ENCODE data around the gene GPR137B. TPM values are rescaled to one million over a fixed set of nuclear protein-coding genes. Genes with fewer than 3 reads are reported as not detected.
A peak's percentile ranks its signal among the peaks of the same experiment; 100 is the strongest.

The GPR137B gene, protein sequence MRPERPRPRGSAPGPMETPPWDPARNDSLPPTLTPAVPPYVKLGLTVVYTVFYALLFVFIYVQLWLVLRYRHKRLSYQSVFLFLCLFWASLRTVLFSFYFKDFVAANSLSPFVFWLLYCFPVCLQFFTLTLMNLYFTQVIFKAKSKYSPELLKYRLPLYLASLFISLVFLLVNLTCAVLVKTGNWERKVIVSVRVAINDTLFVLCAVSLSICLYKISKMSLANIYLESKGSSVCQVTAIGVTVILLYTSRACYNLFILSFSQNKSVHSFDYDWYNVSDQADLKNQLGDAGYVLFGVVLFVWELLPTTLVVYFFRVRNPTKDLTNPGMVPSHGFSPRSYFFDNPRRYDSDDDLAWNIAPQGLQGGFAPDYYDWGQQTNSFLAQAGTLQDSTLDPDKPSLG
- total RNA-seq (2021; fragmentation: NEBNext Ultra II Directional; extraction: Animal tissue kit (Norgen Biotek cat#: 25700)) (7.4 and 7.7 TPM in 2 replicates), polyA plus RNA-seq (2011; rRNA removed) (6.4 and 6.9 TPM in 2 replicates), polyA minus RNA-seq (2011; rRNA and poly(A)+ RNA removed) (6.5 and 7.5 TPM in 2 replicates)
- polyA plus RNA-seq (2011; cell fraction: cytosol; rRNA removed) = 3.8 TPM
- 17.5 TPM for polyA plus RNA-seq (2011; cell fraction: nucleus; rRNA removed)
- 4.8 to 6.8 TPM (median 6.4 TPM) in 4 replicates for polyA plus RNA-seq (2012, experiment 1 of 2)
- 2.7 TPM for polyA plus RNA-seq (2012, experiment 2 of 2)
- 7.5 TPM for polyA plus RNA-seq (2013, experiment 1 of 2)
- polyA plus RNA-seq (2013, experiment 2 of 2) = 8.2 TPM
- polyA minus RNA-seq (2011; cell fraction: cytosol; rRNA and poly(A)+ RNA removed) = 2.5 TPM
- 16.5 TPM for polyA minus RNA-seq (2011; cell fraction: nucleus; rRNA and poly(A)+ RNA removed)
- long read RNA-seq, experiment 1, partial matches to known transcripts = 2 of 4 reads
- long read RNA-seq, experiment 1, other reads (novel, unspliced or antisense) = 1 of 4 reads
- long read RNA-seq, experiment 2, partial matches to known transcripts = 1 of 2 reads
- long read RNA-seq, experiment 2, other reads (novel, unspliced or antisense) = 0 of 2 reads

DNA sequence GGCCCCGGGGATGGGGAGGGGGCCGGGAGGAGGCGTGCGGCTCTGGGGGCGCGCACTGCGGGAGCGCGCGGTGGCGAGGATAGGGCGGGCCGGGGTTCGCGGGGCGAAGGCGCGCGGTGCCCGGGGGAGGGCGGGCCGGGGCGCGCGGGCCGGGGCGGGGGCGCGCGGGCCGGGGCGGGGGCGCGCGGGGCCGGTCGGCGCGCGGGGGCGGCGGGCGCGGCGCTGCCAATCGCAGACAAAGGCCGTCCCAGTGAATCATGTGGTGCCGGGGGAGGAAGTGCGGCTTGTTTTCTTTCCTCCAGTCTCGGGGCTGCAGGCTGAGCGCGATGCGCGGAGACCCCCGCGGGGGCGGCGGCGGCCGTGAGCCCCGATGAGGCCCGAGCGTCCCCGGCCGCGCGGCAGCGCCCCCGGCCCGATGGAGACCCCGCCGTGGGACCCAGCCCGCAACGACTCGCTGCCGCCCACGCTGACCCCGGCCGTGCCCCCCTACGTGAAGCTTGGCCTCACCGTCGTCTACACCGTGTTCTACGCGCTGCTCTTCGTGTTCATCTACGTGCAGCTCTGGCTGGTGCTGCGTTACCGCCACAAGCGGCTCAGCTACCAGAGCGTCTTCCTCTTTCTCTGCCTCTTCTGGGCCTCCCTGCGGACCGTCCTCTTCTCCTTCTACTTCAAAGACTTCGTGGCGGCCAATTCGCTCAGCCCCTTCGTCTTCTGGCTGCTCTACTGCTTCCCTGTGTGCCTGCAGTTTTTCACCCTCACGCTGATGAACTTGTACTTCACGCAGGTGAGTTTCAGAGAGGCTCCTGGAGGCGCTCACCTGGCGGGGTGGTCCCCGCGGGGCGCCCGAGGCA is at the start of gene GPR137B:
TSS of gene GPR137B (plus strand) at position 287 of the 851 bp plus-strand sequence. CDS start at position 371, 84 bp downstream.
- no peaks in the 10 kb centered on the region for H3K9me3 ChIP-seq (ENCODE audit: insufficient read depth in 2 of 2, low read depth in 1 of 2, low read length in 1 of 2)
- H4K20me1 ChIP-seq (replicated peaks in 1 of 2; ENCODE audit: control insufficient read depth in 1 of 2, insufficient read depth in 2 of 2, low read length in 2 of 2) = peaks cover 3 to 18% of the 10 kb centered on the region in 2 experiments
- H2BK15ac ChIP-seq (ENCODE audit: low read length) = peak within 1 kb of the TSS; percentile 74; the same call in 1 of the 2 replicates
- peak within 1 kb of the TSS; percentile 73 for H4K8ac ChIP-seq (ENCODE audit: extremely low read depth, insufficient read depth, low read length)
- ChIA-PET POLR2A (ENCODE audit: partially characterized antibody) (interaction anchor here (0.6 kb wide), 1 partner anchor 18 kb away, joined by 3 read pairs; no protein-coding TSS in a partner anchor), CTCF (ENCODE audit: partially characterized antibody) (interaction anchor here (0.6 to 2.0 kb wide), 5 partner anchors 16 to 32 kb away, joined by 3 to 5 read pairs (median 3); no protein-coding TSS in a partner anchor)
- no peak within 1 kb of the TSS for H4K91ac ChIP-seq (replicated peaks; ENCODE audit: insufficient read length, low read length)
- no peaks in the 10 kb centered on the region for H3K36me3 ChIP-seq (ENCODE audit: control insufficient read depth in 2 of 4, insufficient read depth in 4 of 4, low read length in 3 of 4)
- H3K79me2 ChIP-seq (ENCODE audit: control insufficient read depth in 1 of 2, insufficient read depth in 2 of 2, low read length in 2 of 2) = no peaks in the 10 kb centered on the region; a peak in 1 of 4 replicates
- peaks cover 6 to 11% (median 9%) of the 10 kb centered on the region in 4 experiments for H3K4me1 ChIP-seq (replicated peaks in 1 of 4; ENCODE audit: control insufficient read depth in 3 of 4, insufficient read depth in 4 of 4, low read length in 3 of 4)
- peak within 1 kb of the TSS; percentile 88 for H3K18ac ChIP-seq (ENCODE audit: extremely low read depth, low read length)
- H2BK5ac ChIP-seq (ENCODE audit: low read depth, low read length) = no peak within 1 kb of the TSS; the same call in 1 of the 2 replicates
- H2BK12ac ChIP-seq (ENCODE audit: low read depth, low read length) = peak within 1 kb of the TSS; percentile 92; the same call in 1 of the 2 replicates
- H3K23ac ChIP-seq (ENCODE audit: insufficient read length) = no peak within 1 kb of the TSS
- no peak within 1 kb of the TSS for H3K27ac ChIP-seq (ENCODE audit: low read depth, low read length)
- DNase-seq (ENCODE audit: low read depth in 1 of 2, low spot score in 2 of 2) = peak in 1 of 2 experiments; percentile 65
- peak within 1 kb of the TSS; percentile 65 for H2AFZ ChIP-seq (ENCODE audit: low read length)
- H2AK5ac ChIP-seq (ENCODE audit: low read depth, low read length) = no peak within 1 kb of the TSS
- H3K4me3 ChIP-seq (ENCODE audit: extremely low read depth in 1 of 4, insufficient read depth in 2 of 4, low read depth in 3 of 4, low read length in 4 of 4) = peak within 1 kb of the TSS; percentile 72 to 93 (median 88)
- FAIRE-seq = no peak
- peak within 1 kb of the TSS; percentile 94 for H3K14ac ChIP-seq (ENCODE audit: insufficient read length)
- H3K23me2 ChIP-seq (ENCODE audit: low read depth, low read length) = peaks cover 21% of the 10 kb centered on the region
- H3K56ac ChIP-seq (replicated peaks; ENCODE audit: insufficient read length, low read depth, low read length) = no peak within 1 kb of the TSS
- peaks cover 14 to 50% (median 38%) of the 10 kb centered on the region in 4 experiments for H3K27me3 ChIP-seq (replicated peaks in 1 of 4; ENCODE audit: control insufficient read depth in 3 of 4, extremely low read depth in 1 of 4, insufficient read depth in 3 of 4, low read length in 3 of 4)
- peak within 1 kb of the TSS; percentile 46 for H4K5ac ChIP-seq (ENCODE audit: insufficient read length, low read depth, low read length)
- peak within 1 kb of the TSS in 3 of 4 experiments; percentile 67 to 80 (median 74); a peak in 6 of 7 replicates for H3K9ac ChIP-seq (replicated peaks in 1 of 4; ENCODE audit: extremely low read depth in 1 of 4, low read depth in 3 of 4, low read length in 3 of 4)
- H3K4me2 ChIP-seq (ENCODE audit: insufficient read depth in 1 of 2, low read depth in 2 of 2, low read length in 2 of 2) = peak within 1 kb of the TSS; percentile 91
- H3K4ac ChIP-seq (replicated peaks; ENCODE audit: insufficient read length, low read depth, low read length) = no peak within 1 kb of the TSS
- H2BK120ac ChIP-seq (replicated peaks; ENCODE audit: low read depth, low read length) = no peak within 1 kb of the TSS
- H3K79me1 ChIP-seq (ENCODE audit: low read depth, low read length) = no peaks in the 10 kb centered on the region
- no peak within 1 kb of the TSS for H2BK20ac ChIP-seq (ENCODE audit: low read length)
- WGBS, 2 experiments (ENCODE audit: extremely low coverage in 1 of 2, insufficient coverage in 1 of 2, insufficient read length in 1 of 2, insufficient replicate concordance in 2 of 2, low coverage in 1 of 2, low lambda C conversion rate in 2 of 2, missing lambda C conversion rate in 1 of 2) = 1% methylated on average over 28 of the region's 105 CpGs; no CpG with 5 or more reads in 1 of the 2 experiments
- TF ChIP-seq PHF8 (conservative IDR thresholded peaks at IDR 0.05; ENCODE audit: low read depth, low read length) (peak; percentile 39; the same call in 1 of the 2 replicates), FOSL1 (IDR thresholded peaks at IDR 0.05; ENCODE audit: insufficient read depth, low read depth, low read length) (no peak), RAD21 (IDR thresholded peaks at IDR 0.05 in 1 of 2, conservative IDR thresholded peaks at IDR 0.05 in 1 of 2; ENCODE audit: low read depth in 2 of 2, low read length in 2 of 2) (no peak)
- TF ChIP-seq, protein P1, sequence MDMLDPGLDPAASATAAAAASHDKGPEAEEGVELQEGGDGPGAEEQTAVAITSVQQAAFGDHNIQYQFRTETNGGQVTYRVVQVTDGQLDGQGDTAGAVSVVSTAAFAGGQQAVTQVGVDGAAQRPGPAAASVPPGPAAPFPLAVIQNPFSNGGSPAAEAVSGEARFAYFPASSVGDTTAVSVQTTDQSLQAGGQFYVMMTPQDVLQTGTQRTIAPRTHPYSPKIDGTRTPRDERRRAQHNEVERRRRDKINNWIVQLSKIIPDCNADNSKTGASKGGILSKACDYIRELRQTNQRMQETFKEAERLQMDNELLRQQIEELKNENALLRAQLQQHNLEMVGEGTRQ (IDR thresholded peaks at IDR 0.05; ENCODE audit: low read length) = no peak
